HepG2 (cell line): Measurements from ENCODE around the gene CAPZB.

ENCODE experiments used
- CTCF ChIP-seq: sonication (generic); formaldehyde crosslinking; IDR thresholded peaks from 2 replicates; pipeline ENCODE4 v1.5.0; 2020; ENCODE audit warnings: mild to moderate bottlenecking, missing genetic modification reagents, moderate library complexity
- E2F5 ChIP-seq: sonication (generic); formaldehyde crosslinking; conservative IDR thresholded peaks from 2 replicates; pipeline ENCODE4 v1.4.0; 2020; ENCODE audit warnings: missing genetic modification reagents
- IRF1 ChIP-seq: sonication (generic); formaldehyde crosslinking; IDR thresholded peaks from 2 replicates; pipeline ENCODE4 v1.4.0; 2020; ENCODE audit warnings: low read depth, mild to moderate bottlenecking, missing genetic modification reagents
- MAX ChIP-seq: IDR thresholded peaks from 2 replicates; pipeline ENCODE4 v1.6.1; 2012; ENCODE audit warnings: inconsistent platforms
- PAXIP1 ChIP-seq: sonication (generic); formaldehyde crosslinking; conservative IDR thresholded peaks from 2 replicates; pipeline ENCODE4 v1.4.0; 2020; ENCODE audit warnings: mild to moderate bottlenecking, missing genetic modification reagents, moderate library complexity
- ZNF3 ChIP-seq: IDR thresholded peaks from 2 replicates; pipeline ENCODE4 v1.7.0; 2017; ENCODE audit warnings: inconsistent platforms
- ZNF841 ChIP-seq: sonication (generic); formaldehyde crosslinking; IDR thresholded peaks from 2 replicates; pipeline ENCODE4 v1.8.1; 2023; ENCODE audit warnings: missing genetic modification reagents, borderline replicate concordance

DNA sequence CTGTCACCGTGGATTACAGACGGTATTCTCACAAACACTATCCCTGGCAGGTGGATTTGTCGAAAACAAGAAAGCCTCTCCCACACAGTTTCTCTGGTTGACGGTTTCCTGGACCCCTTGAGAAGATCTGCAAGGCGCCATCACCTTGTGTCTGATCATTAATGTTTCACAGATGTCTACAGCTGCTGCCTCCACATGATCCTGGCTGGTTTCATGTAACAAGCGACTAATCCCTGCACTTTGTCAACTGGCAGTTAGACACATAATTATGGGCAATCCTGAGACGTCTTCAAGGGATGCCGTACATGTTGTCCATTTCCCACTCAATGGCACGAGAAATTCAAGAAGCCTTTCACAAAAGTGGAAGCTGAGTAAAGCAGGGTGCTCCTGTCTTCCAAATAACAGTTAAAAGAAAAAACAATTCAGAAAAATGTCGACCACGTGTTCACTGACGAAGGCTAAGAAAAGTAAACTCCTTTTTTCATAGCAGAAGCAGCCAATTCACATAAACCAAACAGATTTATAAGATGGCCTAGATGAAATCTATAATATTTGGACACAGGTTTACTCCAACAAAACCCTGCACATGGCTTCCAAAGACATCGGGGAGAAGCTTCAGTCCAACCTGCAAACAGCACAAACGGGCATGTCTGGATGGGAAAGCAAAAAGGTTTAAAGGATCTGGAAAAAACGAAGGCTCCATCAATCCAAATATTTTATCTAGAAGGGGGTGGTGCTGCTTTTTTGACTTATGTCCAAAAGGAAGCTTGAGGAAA lies 52.2 kb downstream of the CAPZB start:
- TF ChIP-seq ZNF841 (CRISPR knock-in tag) (no peak), E2F5 (CRISPR knock-in tag) (no peak), MAX (no peak), IRF1 (no peak), PAXIP1 (CRISPR knock-in tag) (no peak), CTCF (CRISPR knock-in tag) (no peak), ZNF3 (CRISPR knock-in tag) (no peak)
